Activated CD8-positive, alpha-beta memory T cell treated with anti-CD3 and anti-CD28 coated beads, Interleukin-2, amount 10 ng/mL, durations not matched to agents 7 days and 5 days (primary cell): ENCODE results near the gene CUL4A. TPM values are rescaled to one million over a fixed set of nuclear protein-coding genes. Genes with fewer than 3 reads are reported as not detected.
A peak's percentile ranks its signal among the peaks of the same experiment; 100 is the strongest.

Source experiments
- ATAC-seq: fragments of 150-1000 bp; cut with Tn5 transposase; one replicate; pipeline ENCODE4 v1.10.0; 2021; ENCODE audit warnings: moderate library complexity
- CTCF ChIA-PET: fragments of 350-600 bp; sonication (Branson Sonifier 250); formaldehyde crosslinking; loops from one replicate; lab custom pipeline; 2021; ENCODE audit warnings: antibody characterized with exemption; lab: Charles Lee
- DNase-seq: peaks from one replicate; pipeline ENCODE4 v3.0.0-alpha.2; 2020
- H3K27ac Mint-ChIP-seq: one replicate; pipeline ENCODE4 v1.8.0; 2021; ENCODE audit warnings: mild to moderate bottlenecking, mixed read lengths
- H3K27me3 Mint-ChIP-seq: one replicate; pipeline ENCODE4 v1.8.0; 2021; ENCODE audit warnings: mixed read lengths
- H3K36me3 Mint-ChIP-seq: one replicate; pipeline ENCODE4 v1.8.0; 2021; ENCODE audit warnings: mild to moderate bottlenecking, mixed read lengths
- H3K4me1 Mint-ChIP-seq: one replicate; pipeline ENCODE4 v1.8.0; 2021; ENCODE audit warnings: mixed read lengths
- H3K4me3 Mint-ChIP-seq: one replicate; pipeline ENCODE4 v1.8.0; 2021; ENCODE audit warnings: mild to moderate bottlenecking, moderate library complexity, mixed read lengths
- H3K9me3 Mint-ChIP-seq: one replicate; pipeline ENCODE4 v1.8.0; 2022; ENCODE audit warnings: low read depth, mixed read lengths
- total RNA-seq, 2 experiments: library from RNA; stranded (reverse); gene quantifications; one replicate each; pipeline ENCODE4 v1.2.3, GENCODE V29; 2021

CUL4A gene
- total RNA-seq, 2 experiments from 2014 or later: 73.8 to 76.0 TPM

DNA sequence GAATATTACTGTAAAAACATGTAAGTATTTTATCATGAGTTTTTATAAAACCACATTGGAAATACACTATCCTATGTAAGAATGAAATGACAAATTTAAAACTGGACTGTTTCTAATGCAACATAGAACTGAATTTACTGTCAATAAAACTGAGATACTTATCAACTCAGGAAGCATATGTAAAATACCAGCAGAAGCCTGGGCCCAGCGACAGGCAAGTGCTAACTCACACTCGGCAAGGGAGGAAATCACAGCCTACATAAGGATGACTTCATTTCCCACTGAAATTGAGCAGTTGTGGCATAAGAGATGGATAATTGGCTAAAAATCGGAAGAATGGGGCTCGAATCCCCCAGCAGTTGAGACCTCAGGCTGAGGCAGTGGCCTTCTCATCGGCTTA lies 38.9 kb upstream of the CUL4A start:
- peaks cover 14% of the 10 kb centered on the region for H3K4me1 Mint-ChIP-seq
- peaks cover 23% of the 10 kb centered on the region for H3K36me3 Mint-ChIP-seq
- no peak for DNase-seq
- H3K9me3 Mint-ChIP-seq: no peaks in the 10 kb centered on the region
- no peaks in the 10 kb centered on the region for H3K27me3 Mint-ChIP-seq
- no peak for ATAC-seq
- no peak overlapping the region for H3K4me3 Mint-ChIP-seq
- H3K27ac Mint-ChIP-seq: peak overlapping the region; percentile 49
- CTCF ChIA-PET: no interaction called here

DNA sequence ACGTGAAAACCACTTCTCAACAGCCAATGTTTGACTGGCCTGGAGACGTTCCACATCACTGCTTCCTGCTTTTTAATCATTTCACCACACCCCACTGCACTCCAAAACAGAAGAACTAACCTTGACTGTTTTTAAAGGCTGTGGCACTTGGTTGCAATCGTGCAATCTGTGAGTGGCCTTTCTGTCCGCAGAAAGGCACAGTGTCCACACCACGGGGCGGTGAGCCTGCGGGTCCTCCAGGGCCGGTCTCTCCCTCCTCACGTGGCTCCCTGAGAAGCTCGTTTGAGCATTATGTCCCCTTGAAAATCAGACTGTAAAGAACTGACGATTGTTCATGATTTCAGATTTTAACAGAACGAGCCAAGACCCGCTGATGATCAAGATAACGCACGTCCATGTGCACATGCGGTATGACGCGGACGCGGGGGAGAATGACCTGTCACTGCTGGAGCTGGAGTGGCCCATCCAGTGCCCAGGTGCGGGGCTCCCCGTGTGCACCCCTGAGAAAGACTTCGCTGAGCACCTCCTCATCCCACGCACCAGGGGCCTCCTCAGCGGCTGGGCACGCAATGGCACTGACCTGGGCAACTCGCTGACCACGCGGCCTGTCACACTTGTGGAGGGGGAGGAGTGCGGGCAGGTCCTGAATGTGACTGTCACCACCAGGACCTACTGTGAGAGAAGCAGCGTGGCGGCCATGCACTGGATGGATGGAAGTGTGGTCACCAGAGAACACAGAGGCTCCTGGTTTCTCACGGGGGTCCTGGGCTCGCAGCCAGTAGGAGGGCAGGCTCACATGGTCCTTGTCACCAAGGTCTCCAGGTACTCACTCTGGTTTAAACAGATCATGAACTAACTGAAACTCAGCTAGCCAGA lies 37.9 kb upstream of the CUL4A start:
- CTCF ChIA-PET: no interaction called here
- Mint-ChIP-seq H3K27ac (no peak overlapping the region), H3K4me1 (peaks cover 16% of the 10 kb centered on the region), H3K4me3 (no peak overlapping the region), H3K9me3 (no peaks in the 10 kb centered on the region), H3K27me3 (no peaks in the 10 kb centered on the region), H3K36me3 (peaks cover 30% of the 10 kb centered on the region)
- no peak for ATAC-seq
- DNase-seq: no peak

DNA sequence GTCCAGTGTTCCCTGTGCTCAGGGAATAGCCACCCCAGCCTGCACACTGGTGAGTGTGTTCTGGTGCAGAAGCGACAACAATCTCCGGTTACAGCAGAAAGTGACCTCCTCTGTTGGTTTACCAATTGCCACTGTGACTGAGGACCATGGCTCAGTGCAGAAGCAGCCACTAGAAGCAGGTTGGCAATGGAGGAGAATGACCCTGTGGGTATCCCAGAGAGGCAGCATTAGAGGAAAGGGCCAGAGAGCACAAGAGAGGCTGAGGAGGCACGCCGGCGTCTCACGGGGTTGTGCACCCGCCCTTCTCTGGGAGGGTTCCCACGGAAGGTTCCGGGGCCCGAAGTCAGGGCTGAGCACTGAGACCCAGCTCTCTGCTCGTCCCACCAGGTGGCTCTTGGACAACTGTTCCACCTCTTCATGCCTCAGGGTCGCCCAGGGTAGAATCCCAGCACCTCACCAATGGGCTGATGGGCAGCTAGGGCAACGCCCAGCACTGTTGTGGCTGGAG lies 36.9 kb upstream of the CUL4A start:
- H3K9me3 Mint-ChIP-seq: no peaks in the 10 kb centered on the region
- H3K27ac Mint-ChIP-seq: no peak overlapping the region
- H3K4me3 Mint-ChIP-seq: no peak overlapping the region
- DNase-seq (no peak), ATAC-seq (no peak)
- no peaks in the 10 kb centered on the region for H3K27me3 Mint-ChIP-seq
- peaks cover 32% of the 10 kb centered on the region for H3K36me3 Mint-ChIP-seq
- CTCF ChIA-PET: no interaction called here
- H3K4me1 Mint-ChIP-seq: peaks cover 18% of the 10 kb centered on the region

DNA sequence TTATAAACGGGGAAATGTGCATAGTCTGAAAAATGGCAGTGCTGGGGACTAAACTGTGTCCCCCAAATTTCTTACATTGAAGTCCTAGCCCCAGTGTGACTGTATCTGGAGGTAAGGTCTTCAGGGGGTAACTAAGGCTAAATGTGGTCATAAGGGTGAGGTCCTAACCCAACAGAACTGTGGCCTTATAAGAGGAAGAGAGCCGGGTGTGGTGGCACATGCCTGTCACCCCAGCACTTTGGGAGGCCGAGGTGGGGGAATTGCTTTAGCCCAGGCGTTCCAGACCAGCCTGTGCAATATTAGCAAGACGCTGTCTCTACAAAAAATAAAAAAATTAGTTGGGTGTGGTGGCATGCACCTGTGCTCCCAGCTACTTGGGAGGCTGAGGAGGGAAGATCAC lies 33.1 kb upstream of the CUL4A start:
- ATAC-seq: peak; percentile 74
- H3K4me1 Mint-ChIP-seq: peaks cover 42% of the 10 kb centered on the region
- CTCF ChIA-PET: no interaction called here
- no peak overlapping the region for H3K4me3 Mint-ChIP-seq
- no peaks in the 10 kb centered on the region for H3K9me3 Mint-ChIP-seq
- peak overlapping the region; percentile 93 for H3K27ac Mint-ChIP-seq
- DNase-seq: no peak
- H3K36me3 Mint-ChIP-seq: peaks cover 50% of the 10 kb centered on the region
- H3K27me3 Mint-ChIP-seq: no peaks in the 10 kb centered on the region

DNA sequence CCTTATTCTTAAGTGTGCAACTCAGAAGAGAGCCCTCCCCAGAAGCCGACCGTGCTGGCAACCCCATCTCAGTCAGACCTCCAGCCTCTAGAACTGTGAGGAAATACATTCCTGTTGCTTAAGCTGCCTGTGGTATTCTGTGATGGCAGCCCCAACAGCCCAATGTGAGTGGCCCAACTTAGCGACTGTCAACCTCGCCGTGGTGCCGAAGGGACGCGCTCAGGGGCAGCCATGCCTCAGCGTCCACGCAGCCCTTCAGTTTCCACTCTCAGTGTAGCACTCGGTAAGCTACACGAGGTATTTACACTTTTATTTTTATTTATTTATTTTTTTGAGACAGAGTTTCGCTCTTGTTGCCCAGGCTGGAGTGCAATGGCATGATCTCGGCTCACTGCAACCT lies 32.6 kb upstream of the CUL4A start:
- H3K27ac Mint-ChIP-seq: peak overlapping the region; percentile 93
- H3K4me1 Mint-ChIP-seq: peaks cover 42% of the 10 kb centered on the region
- H3K4me3 Mint-ChIP-seq: no peak overlapping the region
- ATAC-seq: no peak
- CTCF ChIA-PET: no interaction called here
- no peaks in the 10 kb centered on the region for H3K27me3 Mint-ChIP-seq
- peaks cover 49% of the 10 kb centered on the region for H3K36me3 Mint-ChIP-seq
- no peak for DNase-seq
- no peaks in the 10 kb centered on the region for H3K9me3 Mint-ChIP-seq

DNA sequence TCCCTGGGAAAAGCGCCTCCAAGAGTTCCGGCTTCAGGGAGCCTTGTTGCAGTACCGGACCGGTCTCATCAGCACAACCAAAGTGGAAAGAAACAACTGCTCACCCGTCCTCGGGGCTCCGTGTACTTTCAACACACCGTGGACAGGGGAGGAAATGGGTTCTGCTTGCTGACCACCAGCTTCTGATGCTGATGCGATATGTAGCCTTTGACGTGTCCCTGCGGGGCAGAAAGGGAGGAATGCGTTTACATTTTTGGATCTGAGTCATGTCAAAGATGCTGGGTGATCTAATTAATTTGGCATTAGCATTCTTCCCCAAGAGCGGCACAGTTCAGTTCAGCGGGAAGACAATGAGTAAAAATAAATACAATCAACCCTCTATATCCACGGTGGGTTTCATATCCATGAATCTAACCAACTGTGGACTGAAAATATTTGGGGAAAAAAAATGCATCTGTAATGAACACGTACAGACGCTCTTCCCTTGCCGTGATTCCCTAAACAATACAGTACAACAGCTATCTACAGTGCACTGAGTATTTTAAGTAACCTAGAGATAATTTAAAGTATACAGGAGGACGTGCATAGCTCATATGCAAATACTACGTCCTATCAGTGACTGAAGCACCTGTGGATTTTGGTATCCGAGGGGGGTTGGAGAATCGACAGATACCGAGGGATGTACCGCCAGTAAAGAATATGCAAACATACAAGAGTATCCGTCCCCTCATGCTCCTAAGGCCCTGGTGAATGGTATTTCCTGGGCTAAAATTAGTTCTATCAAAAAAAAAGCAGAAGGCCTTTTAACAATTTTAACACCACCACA lies 31.1 kb upstream of the CUL4A start:
- no peaks in the 10 kb centered on the region for H3K27me3 Mint-ChIP-seq
- no peaks in the 10 kb centered on the region for H3K9me3 Mint-ChIP-seq
- peaks cover 51% of the 10 kb centered on the region for H3K4me1 Mint-ChIP-seq
- peaks cover 57% of the 10 kb centered on the region for H3K36me3 Mint-ChIP-seq
- DNase-seq: no peak
- H3K4me3 Mint-ChIP-seq: no peak overlapping the region
- CTCF ChIA-PET: no interaction called here
- no peak overlapping the region for H3K27ac Mint-ChIP-seq
- ATAC-seq: no peak

DNA sequence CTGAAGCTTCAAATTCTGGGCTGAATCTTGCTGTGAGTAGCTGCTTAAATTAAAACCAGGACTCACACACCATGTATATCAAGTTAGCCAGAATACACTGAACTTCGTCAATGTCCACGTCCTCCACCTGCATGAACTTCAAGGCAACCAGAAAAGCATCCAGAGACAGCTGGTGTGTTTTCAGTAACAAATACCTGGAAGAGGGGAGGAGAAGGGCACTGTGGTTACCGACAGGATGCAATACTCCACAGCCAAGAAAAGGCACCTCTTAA lies 30.6 kb upstream of the CUL4A start:
- Mint-ChIP-seq H3K27ac (no peak overlapping the region), H3K36me3 (peaks cover 62% of the 10 kb centered on the region)
- ATAC-seq: no peak

DNA sequence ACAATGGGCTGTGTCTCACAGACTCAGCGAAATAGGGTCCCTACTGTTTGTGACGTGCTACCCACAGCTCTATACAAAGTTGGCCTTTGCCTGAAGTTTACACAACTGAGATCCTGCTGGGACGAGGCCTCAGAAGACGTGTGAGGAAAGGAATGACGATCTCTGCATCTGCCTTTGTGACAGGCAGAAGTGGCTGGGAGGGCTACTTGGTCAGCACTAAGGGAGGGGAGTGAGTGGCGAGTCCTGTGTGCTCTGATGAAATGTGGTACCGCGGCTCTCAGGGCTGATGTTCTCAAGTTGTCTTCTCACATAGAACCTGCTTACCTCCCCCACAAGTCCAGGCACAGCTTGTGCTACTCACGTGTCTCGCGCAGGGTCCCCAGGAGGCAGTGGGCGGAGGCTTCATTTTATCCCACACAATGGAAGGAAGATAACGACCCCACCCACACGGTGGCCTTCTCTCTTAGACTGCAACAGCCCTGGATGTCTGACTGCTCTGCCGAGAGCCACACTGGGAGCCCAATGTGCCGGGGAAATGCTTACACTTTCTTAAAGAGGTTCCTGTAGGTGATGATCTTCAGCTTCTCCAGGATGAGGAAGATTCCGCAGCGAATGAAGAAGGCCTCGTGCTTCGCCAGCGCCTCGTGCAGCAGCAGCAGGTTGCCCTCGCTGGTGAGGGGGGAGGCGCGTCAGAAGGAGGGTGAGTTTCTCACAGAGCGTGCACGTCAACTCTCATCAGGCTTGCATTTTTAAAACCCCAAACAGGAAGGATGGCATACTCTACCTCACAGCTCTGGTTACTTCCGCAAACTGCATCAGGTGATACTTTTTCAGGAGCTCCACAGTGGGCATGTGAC lies 29.8 kb upstream of the CUL4A start:
- Mint-ChIP-seq H3K27ac (peak overlapping the region; percentile 73), H3K36me3 (peaks cover 61% of the 10 kb centered on the region), H3K4me3 (no peak overlapping the region), H3K4me1 (peaks cover 61% of the 10 kb centered on the region), H3K27me3 (no peaks in the 10 kb centered on the region), H3K9me3 (no peaks in the 10 kb centered on the region)
- CTCF ChIA-PET: no interaction called here
- DNase-seq (no peak), ATAC-seq (peak; percentile 28)

More for the DNA sequence above, 30.6 kb upstream of the CUL4A start:
- no peak for DNase-seq
- H3K9me3 Mint-ChIP-seq: no peaks in the 10 kb centered on the region
- no peak overlapping the region for H3K4me3 Mint-ChIP-seq
- peaks cover 56% of the 10 kb centered on the region for H3K4me1 Mint-ChIP-seq
- CTCF ChIA-PET: no interaction called here
- no peaks in the 10 kb centered on the region for H3K27me3 Mint-ChIP-seq

DNA sequence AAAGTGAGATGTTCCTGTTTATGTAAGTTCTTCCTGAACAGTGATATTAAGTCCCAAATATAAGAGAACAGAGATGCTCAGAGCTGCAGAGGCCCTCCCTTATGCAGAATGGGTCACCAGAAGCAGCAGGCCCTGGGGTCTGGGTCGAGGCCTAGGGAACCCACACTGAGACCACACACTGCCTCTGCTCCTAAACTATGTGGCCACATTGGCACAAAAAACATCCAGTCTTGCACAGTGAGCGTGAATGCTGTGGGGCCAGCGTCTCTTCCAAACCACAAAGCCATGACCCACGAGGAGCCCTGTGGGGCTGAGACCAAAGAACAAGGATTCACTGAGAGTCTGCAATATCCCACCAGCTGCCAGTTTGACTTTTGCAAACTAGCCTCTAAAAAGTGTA lies 27.4 kb upstream of the CUL4A start:
- Mint-ChIP-seq H3K27me3 (no peaks in the 10 kb centered on the region), H3K9me3 (no peaks in the 10 kb centered on the region), H3K4me3 (no peak overlapping the region), H3K27ac (no peak overlapping the region), H3K4me1 (peaks cover 65% of the 10 kb centered on the region), H3K36me3 (peaks cover 54% of the 10 kb centered on the region)
- DNase-seq (no peak), ATAC-seq (no peak)
- CTCF ChIA-PET: interaction anchor here (1.5 kb wide), 1 partner anchor 25 kb away, joined by 3 read pairs; no protein-coding TSS in a partner anchor

DNA sequence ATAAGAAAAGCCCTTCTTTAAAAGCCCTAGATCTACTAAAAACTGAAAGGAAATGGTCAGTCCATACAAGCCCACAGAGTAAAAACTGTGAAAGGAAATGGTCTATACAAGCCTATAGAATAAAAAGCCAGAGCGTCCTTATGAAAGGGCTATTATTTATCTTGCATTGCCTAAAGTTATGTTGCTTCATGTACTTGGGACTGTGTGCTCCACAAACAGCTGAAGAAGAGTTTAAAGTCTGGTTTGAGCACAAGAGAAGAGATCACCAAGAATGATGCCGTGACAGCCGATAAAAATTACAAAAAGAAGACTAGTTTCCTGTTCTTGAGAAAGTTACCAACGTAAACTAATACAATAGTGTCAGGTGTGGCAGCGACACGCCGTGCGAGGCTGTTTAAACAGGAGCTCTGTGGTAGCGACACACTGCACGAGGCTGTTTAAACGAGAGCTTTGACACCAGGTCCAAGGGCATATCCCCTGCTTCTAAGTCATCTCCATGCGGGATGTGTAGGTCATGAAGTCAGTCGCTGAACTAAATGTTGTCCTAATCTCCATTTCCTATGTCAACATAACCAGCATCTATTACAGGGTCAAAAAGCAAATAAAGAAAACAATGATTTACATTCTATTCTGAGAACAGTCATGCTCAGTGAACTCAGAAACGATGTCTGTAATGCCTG lies 25.8 kb upstream of the CUL4A start:
- H3K4me3 Mint-ChIP-seq: no peak overlapping the region
- ATAC-seq (no peak), DNase-seq (no peak)
- H3K36me3 Mint-ChIP-seq: peaks cover 58% of the 10 kb centered on the region
- H3K9me3 Mint-ChIP-seq: peaks cover 2% of the 10 kb centered on the region
- peaks cover 73% of the 10 kb centered on the region for H3K4me1 Mint-ChIP-seq
- H3K27ac Mint-ChIP-seq: peak overlapping the region; percentile 25
- CTCF ChIA-PET: interaction anchor here (4.0 kb wide), 1 partner anchor 26 kb away, joined by 18 read pairs; the partner anchor contains the start of genes CUL4A and PCID2
- no peaks in the 10 kb centered on the region for H3K27me3 Mint-ChIP-seq

DNA sequence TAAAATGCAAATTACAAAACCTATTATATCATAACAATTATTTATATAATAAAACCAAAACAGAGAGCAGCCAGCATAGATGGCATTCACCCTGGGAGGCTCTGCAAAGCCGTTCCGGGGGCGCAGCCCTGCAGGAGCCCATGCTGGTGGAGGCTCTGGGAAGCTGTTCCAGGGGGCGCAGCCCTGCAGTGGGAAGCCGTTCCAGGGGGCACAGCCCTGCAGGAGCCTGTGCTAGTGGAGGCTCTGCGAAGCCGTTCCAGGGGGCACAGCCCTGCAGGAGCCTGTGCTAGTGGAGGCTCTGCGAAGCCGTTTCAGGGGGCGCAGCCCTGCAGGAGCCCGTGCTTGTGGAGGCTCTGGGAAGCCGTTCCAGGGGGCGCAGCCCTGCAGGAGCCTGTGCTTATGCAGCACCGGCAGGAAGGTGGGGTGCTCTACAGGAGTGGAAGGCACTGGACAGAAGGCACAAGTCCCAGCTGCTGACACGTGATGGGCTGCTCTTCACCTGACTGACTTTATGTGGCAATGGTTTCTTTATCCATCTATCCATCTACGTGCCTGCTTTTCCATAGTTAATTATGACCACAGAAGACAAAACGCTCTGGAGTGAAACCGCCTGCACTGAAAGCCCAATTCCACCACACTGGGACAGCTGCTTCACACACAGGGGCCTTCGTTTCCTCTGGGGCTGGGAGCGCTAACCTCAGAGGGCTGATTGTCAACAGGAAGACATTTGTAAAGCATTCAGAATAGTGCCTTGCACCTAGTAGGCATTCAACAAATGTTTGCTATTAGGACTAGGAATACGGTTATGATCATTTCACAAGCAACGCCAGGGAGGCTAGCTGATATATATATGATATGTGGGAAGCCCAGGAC lies 24.6 kb upstream of the CUL4A start:
- Mint-ChIP-seq H3K9me3 (peaks cover 2% of the 10 kb centered on the region), H3K4me3 (peak overlapping the region; percentile 51), H3K4me1 (peaks cover 69% of the 10 kb centered on the region), H3K27me3 (no peaks in the 10 kb centered on the region), H3K36me3 (peaks cover 57% of the 10 kb centered on the region), H3K27ac (peak overlapping the region; percentile 79)
- ATAC-seq: peak; percentile 76
- peak; percentile 68 for DNase-seq
- CTCF ChIA-PET: interaction anchor here (4.0 kb wide), 1 partner anchor 25 kb away, joined by 18 read pairs; the partner anchor contains the start of genes CUL4A and PCID2
